Cardiac muscle cell (in vitro differentiated cells and primary cell): ENCODE data around the gene AHR. TPM values are rescaled to one million over a fixed set of nuclear protein-coding genes. Genes with fewer than 3 reads are reported as not detected.

ENCODE experiments used
- DNase-seq, 2 donors: peaks; one replicate each; pipeline versions ENCODE4 v3.0.0 to v3.0.0-alpha.2; 2010 to 2017; ENCODE audit warnings: low read depth in 1 of 2, low spot score in 1 of 2
- H3K27ac ChIP-seq: fragments of 200-600 bp; sonication (generic); 2 replicates; pipeline ENCODE4 v1.5.1; 2016
- H3K27me3 ChIP-seq: fragments of 200-600 bp; sonication (generic); 2 replicates; pipeline ENCODE4 v1.6.0; 2016; ENCODE audit warnings: control low read depth
- H3K36me3 ChIP-seq: fragments of 200-600 bp; sonication (generic); 2 replicates; pipeline ENCODE4 v1.5.1; 2016; ENCODE audit warnings: control low read depth
- H3K4me1 ChIP-seq: fragments of 200-600 bp; sonication (generic); 2 replicates; pipeline ENCODE4 v1.8.1; 2017; ENCODE audit warnings: low read depth, mild to moderate bottlenecking, mixed run types
- H3K4me3 ChIP-seq: fragments of 200-600 bp; sonication (generic); 2 replicates; pipeline ENCODE4 v1.5.1; 2016; ENCODE audit warnings: mild to moderate bottlenecking
- H3K9me3 ChIP-seq: fragments of 200-600 bp; sonication (generic); 2 replicates; pipeline ENCODE4 v1.5.1; 2017; ENCODE audit warnings: low read depth, mild to moderate bottlenecking, control low read depth
- CTCF ChIP-seq: IDR thresholded peaks from 2 replicates; pipeline ENCODE4 v1.5.1; 2012; ENCODE audit warnings: low read depth, mild to moderate bottlenecking, low read length
- polyA plus RNA-seq: library from polyadenylated mRNA; unstranded; fragments of >200 nt; fragmentation: Nextera tagmentation; extraction: Ambion mirVana; gene quantifications from 2 replicates; pipeline ENCODE4 v1.2.1, GENCODE V29; 2016
- total RNA-seq: library from RNA; depleted of rRNA; stranded (reverse); fragments of >200 nt; gene quantifications from 2 replicates; pipeline ENCODE4 v1.2.3, GENCODE V29; 2016

The AHR gene
- total RNA-seq (6.5 and 12.5 TPM in 2 replicates), polyA plus RNA-seq (1.5 and 3.1 TPM in 2 replicates)

- TF ChIP-seq CTCF, result no peak
- Histone ChIP-seq H3K4me3 (peak within 1 kb of the TSS; percentile 85), H3K9me3 (no peaks in the 10 kb centered on the region), H3K36me3 (no peaks in the 10 kb centered on the region), H3K4me1 (peaks cover 4% of the 10 kb centered on the region), H3K27ac (no peak within 1 kb of the TSS), H3K27me3 (peaks cover 32% of the 10 kb centered on the region)
- DNase-seq, result peak; percentile 87 to 98
Measured at GRCh38 chr7:17298102-17298839, at the start of gene AHR. Gene AHR, plus strand, starts transcription at chr7:17298652. Its CDS starts 613 bp downstream, at chr7:17299265.

- TF ChIP-seq CTCF, result no peak
- H3K4me3 ChIP-seq, result no peak overlapping the region
- no peak for DNase-seq
- H3K36me3 ChIP-seq, result no peaks in the 10 kb centered on the region
- H3K9me3 ChIP-seq, result no peaks in the 10 kb centered on the region
- H3K27me3 ChIP-seq, result no peaks in the 10 kb centered on the region
- no peak overlapping the region for H3K27ac ChIP-seq
- H3K4me1 ChIP-seq, result no peaks in the 10 kb centered on the region
Measured at GRCh38 chr7:17253885-17254284, 44.6 kb upstream of the AHR start.

- DNase-seq, result no peak
Measured at GRCh38 chr7:17255926-17256325, 42.5 kb upstream of the AHR start.

GRCh38 chr7:17256375-17256774 lies 42.1 kb upstream of the AHR start:
- Histone ChIP-seq H3K4me3 (no peak overlapping the region), H3K36me3 (no peaks in the 10 kb centered on the region), H3K27me3 (no peaks in the 10 kb centered on the region), H3K9me3 (no peaks in the 10 kb centered on the region), H3K4me1 (no peaks in the 10 kb centered on the region), H3K27ac (no peak overlapping the region)
- no peak for DNase-seq
- TF ChIP-seq CTCF, result no peak

More at GRCh38 chr7:17255926-17256325, 42.5 kb upstream of the AHR start:
- no peak for TF ChIP-seq CTCF
- Histone ChIP-seq H3K27ac (no peak overlapping the region), H3K9me3 (no peaks in the 10 kb centered on the region), H3K27me3 (no peaks in the 10 kb centered on the region), H3K4me3 (no peak overlapping the region), H3K4me1 (no peaks in the 10 kb centered on the region), H3K36me3 (no peaks in the 10 kb centered on the region)

- Histone ChIP-seq H3K4me3 (no peak overlapping the region), H3K27ac (no peak overlapping the region), H3K9me3 (no peaks in the 10 kb centered on the region), H3K4me1 (no peaks in the 10 kb centered on the region), H3K36me3 (no peaks in the 10 kb centered on the region), H3K27me3 (no peaks in the 10 kb centered on the region)
- no peak for TF ChIP-seq CTCF
- no peak for DNase-seq
Measured at GRCh38 chr7:17266565-17266964, 31.9 kb upstream of the AHR start.
